BLaER1 treated with 17β-estradiol and CSF1 and Interleukin-3, amounts not matched to agents 10 nM and 100 nM (cell line): Measurements from ENCODE around the gene ZPLD1.

ENCODE experiments used
- H3K27ac ChIP-seq, 11 experiments: shearing (Covaris generic); formaldehyde crosslinking; 2 replicates each; pipeline ENCODE4 v1.8.1; 2022
- H3K27me3 ChIP-seq, 11 experiments: shearing (Covaris generic); formaldehyde crosslinking; 2 replicates each; pipeline ENCODE4 v1.8.1; 2022
- H3K36me3 ChIP-seq, 11 experiments: shearing (Covaris generic); formaldehyde crosslinking; 2 replicates each; pipeline ENCODE4 v1.8.1; 2022
- H3K4me1 ChIP-seq, 10 experiments: shearing (Covaris generic); formaldehyde crosslinking; 2 replicates each; pipeline ENCODE4 v1.8.1; 2022
- H3K4me2 ChIP-seq, 11 experiments: shearing (Covaris generic); formaldehyde crosslinking; 2 replicates each; pipeline ENCODE4 v1.8.1; 2022
- H3K4me3 ChIP-seq, 10 experiments: shearing (Covaris generic); formaldehyde crosslinking; 2 replicates each; pipeline ENCODE4 v1.8.1; 2022
- H3K9ac ChIP-seq, 11 experiments: shearing (Covaris generic); formaldehyde crosslinking; 2 replicates each; pipeline ENCODE4 v1.8.1; 2022
- H3K9me3 ChIP-seq, 11 experiments: shearing (Covaris generic); formaldehyde crosslinking; replicated peaks in 1 of 11; 2 replicates each; pipeline ENCODE4 v1.8.1; 2022
- H4K20me1 ChIP-seq, 11 experiments: shearing (Covaris generic); formaldehyde crosslinking; 2 replicates each; pipeline ENCODE4 v1.8.1; 2022
- Cebpa-rat ChIP-seq, 11 experiments: shearing (Covaris generic); IDR thresholded peaks; 2 replicates each; pipeline ENCODE4 v1.8.1; 2022

ZPLD1 gene

GRCh38 chr3:102434715-102435114, at the start of gene ZPLD1:
TSS of gene ZPLD1 (plus strand) at chr3:102435015. CDS start at chr3:102438488, 3,473 bp downstream.
- H3K4me1 ChIP-seq, result peaks cover 0 to 6% (median 0%) of the 10 kb centered on the region in 10 experiments; a peak in 1 of 20 replicates
- TF ChIP-seq Cebpa-rat (IDR thresholded peaks at IDR 0.05), result no peak

GRCh38 chr3:102390171-102390864, 44.5 kb upstream of the ZPLD1 start:
- H4K20me1 ChIP-seq, result no peaks in the 10 kb centered on the region
- no peak overlapping the region for H3K27ac ChIP-seq
- H3K4me2 ChIP-seq, result no peak overlapping the region
- no peaks in the 10 kb centered on the region for H3K36me3 ChIP-seq
- no peaks in the 10 kb centered on the region for H3K4me1 ChIP-seq
- H3K27me3 ChIP-seq, result no peaks in the 10 kb centered on the region
- TF ChIP-seq Cebpa-rat (IDR thresholded peaks at IDR 0.05), result no peak
- H3K9me3 ChIP-seq, result no peaks in the 10 kb centered on the region
- no peak overlapping the region for H3K9ac ChIP-seq
- no peak overlapping the region for H3K4me3 ChIP-seq

More at GRCh38 chr3:102434715-102435114, at the start of gene ZPLD1:
- Histone ChIP-seq H3K9me3 (no peaks in the 10 kb centered on the region), H3K36me3 (no peaks in the 10 kb centered on the region), H3K27me3 (no peaks in the 10 kb centered on the region), H4K20me1 (no peaks in the 10 kb centered on the region), H3K9ac (no peak within 1 kb of the TSS), H3K4me2 (no peak within 1 kb of the TSS), H3K27ac (no peak within 1 kb of the TSS), H3K4me3 (no peak within 1 kb of the TSS)

GRCh38 chr3:102390916-102391315, 43.9 kb upstream of the ZPLD1 start:
- Histone ChIP-seq H3K4me3 (no peak overlapping the region), H3K4me2 (no peak overlapping the region), H3K9me3 (no peaks in the 10 kb centered on the region), H3K9ac (no peak overlapping the region), H3K27me3 (no peaks in the 10 kb centered on the region), H4K20me1 (no peaks in the 10 kb centered on the region), H3K4me1 (no peaks in the 10 kb centered on the region), H3K27ac (no peak overlapping the region), H3K36me3 (no peaks in the 10 kb centered on the region)
- no peak for TF ChIP-seq Cebpa-rat (IDR thresholded peaks at IDR 0.05)

- Histone ChIP-seq H3K9me3 (no peaks in the 10 kb centered on the region), H3K4me2 (no peak overlapping the region), H3K9ac (no peak overlapping the region), H3K27ac (no peak overlapping the region), H3K4me3 (no peak overlapping the region), H3K27me3 (no peaks in the 10 kb centered on the region), H3K4me1 (no peaks in the 10 kb centered on the region), H4K20me1 (no peaks in the 10 kb centered on the region), H3K36me3 (no peaks in the 10 kb centered on the region)
- no peak for TF ChIP-seq Cebpa-rat (IDR thresholded peaks at IDR 0.05)
These were observed 43.3 kb upstream of the ZPLD1 start for GRCh38 chr3:102391491-102391890.

GRCh38 chr3:102394517-102394916, 40.3 kb upstream of the ZPLD1 start:
- Histone ChIP-seq H3K9me3 (no peaks in the 10 kb centered on the region), H3K27me3 (no peaks in the 10 kb centered on the region), H4K20me1 (no peaks in the 10 kb centered on the region), H3K27ac (no peak overlapping the region), H3K4me3 (no peak overlapping the region), H3K36me3 (no peaks in the 10 kb centered on the region), H3K4me1 (no peaks in the 10 kb centered on the region), H3K4me2 (no peak overlapping the region), H3K9ac (no peak overlapping the region)
- no peak for TF ChIP-seq Cebpa-rat (IDR thresholded peaks at IDR 0.05)

GRCh38 chr3:102398176-102398575, 36.6 kb upstream of the ZPLD1 start:
- Histone ChIP-seq H3K36me3 (no peaks in the 10 kb centered on the region), H3K27me3 (no peaks in the 10 kb centered on the region), H3K9me3 (no peaks in the 10 kb centered on the region), H3K27ac (no peak overlapping the region), H4K20me1 (no peaks in the 10 kb centered on the region), H3K9ac (no peak overlapping the region), H3K4me2 (no peak overlapping the region), H3K4me3 (no peak overlapping the region), H3K4me1 (peaks cover 0 to 6% (median 0%) of the 10 kb centered on the region in 10 experiments; a peak in 6 of 20 replicates)
- no peak for TF ChIP-seq Cebpa-rat (IDR thresholded peaks at IDR 0.05)

GRCh38 chr3:102398666-102399065, 36.1 kb upstream of the ZPLD1 start:
- Histone ChIP-seq H3K4me1 (peaks cover 0 to 6% (median 0%) of the 10 kb centered on the region in 10 experiments; a peak in 6 of 20 replicates), H3K36me3 (no peaks in the 10 kb centered on the region), H3K9ac (no peak overlapping the region), H3K9me3 (no peaks in the 10 kb centered on the region), H3K4me2 (no peak overlapping the region), H3K27ac (no peak overlapping the region), H3K4me3 (no peak overlapping the region), H4K20me1 (no peaks in the 10 kb centered on the region), H3K27me3 (no peaks in the 10 kb centered on the region)
- no peak for TF ChIP-seq Cebpa-rat (IDR thresholded peaks at IDR 0.05)

- Histone ChIP-seq H3K4me2 (no peak overlapping the region), H3K9me3 (no peaks in the 10 kb centered on the region), H3K4me1 (peaks cover 0 to 6% (median 0%) of the 10 kb centered on the region in 10 experiments; a peak in 6 of 20 replicates), H3K27me3 (no peaks in the 10 kb centered on the region), H3K4me3 (no peak overlapping the region), H3K27ac (no peak overlapping the region), H3K9ac (no peak overlapping the region), H3K36me3 (no peaks in the 10 kb centered on the region), H4K20me1 (no peaks in the 10 kb centered on the region)
- TF ChIP-seq Cebpa-rat (IDR thresholded peaks at IDR 0.05), result no peak
These were observed 34.7 kb upstream of the ZPLD1 start for GRCh38 chr3:102400142-102400541.

- peak overlapping the region in 2 of 11 experiments; percentile 19 to 32; a peak in 3 of 22 replicates for H3K4me2 ChIP-seq
- H3K4me1 ChIP-seq, result peaks cover 0 to 6% (median 0%) of the 10 kb centered on the region in 10 experiments; a peak in 6 of 20 replicates
- H3K27me3 ChIP-seq, result no peaks in the 10 kb centered on the region
- no peak overlapping the region for H3K27ac ChIP-seq
- H3K4me3 ChIP-seq, result no peak overlapping the region
- H3K36me3 ChIP-seq, result no peaks in the 10 kb centered on the region
- H3K9me3 ChIP-seq, result no peaks in the 10 kb centered on the region
- no peaks in the 10 kb centered on the region for H4K20me1 ChIP-seq
- no peak overlapping the region for H3K9ac ChIP-seq
- no peak for TF ChIP-seq Cebpa-rat (IDR thresholded peaks at IDR 0.05)
These were observed 34.0 kb upstream of the ZPLD1 start for GRCh38 chr3:102400766-102401165.

GRCh38 chr3:102410616-102411015, 24.2 kb upstream of the ZPLD1 start:
- Histone ChIP-seq H4K20me1 (no peaks in the 10 kb centered on the region), H3K4me2 (no peak overlapping the region), H3K9ac (no peak overlapping the region), H3K4me3 (no peak overlapping the region), H3K27ac (no peak overlapping the region), H3K36me3 (no peaks in the 10 kb centered on the region), H3K9me3 (no peaks in the 10 kb centered on the region), H3K4me1 (no peaks in the 10 kb centered on the region), H3K27me3 (no peaks in the 10 kb centered on the region)
- TF ChIP-seq Cebpa-rat (IDR thresholded peaks at IDR 0.05), result no peak
